Measurements from ENCODE around the gene PIBF1. TPM values are rescaled to one million over a fixed set of nuclear protein-coding genes. Genes with fewer than 3 reads are reported as not detected.

The PIBF1 gene
- total and polyA plus RNA-seq, 2 of the 4 experiments (the other 2 are of a cell fraction) = 5.1 to 13.3 TPM

- no peak for ATAC-seq (ENCODE audit: low read depth)
- DNase-seq = no peak
- TF ChIP-seq MAZ (IDR thresholded peaks at IDR 0.05; ENCODE audit: borderline replicate concordance, low read depth, low read length) = no peak
- no peak for TF ChIP-seq USF2 (IDR thresholded peaks at IDR 0.05; ENCODE audit: low read depth, low read length)
- no peak for TF ChIP-seq CHD1 (IDR thresholded peaks at IDR 0.05; ENCODE audit: low read depth, low read length)
- TF ChIP-seq ELK1 (IDR thresholded peaks at IDR 0.05; ENCODE audit: borderline replicate concordance, low read depth, low read length) = no peak
- no peak for TF ChIP-seq RAD21 (IDR thresholded peaks at IDR 0.05; ENCODE audit: low read length)
- no peak for TF ChIP-seq CEBPB (IDR thresholded peaks at IDR 0.05; ENCODE audit: low read depth, low read length)
- TF ChIP-seq CTCF (conservative IDR thresholded peaks at IDR 0.05; ENCODE audit: low read depth, low read length) = no peak
- no peak for TF ChIP-seq RCOR1 (IDR thresholded peaks at IDR 0.05; ENCODE audit: insufficient replicate concordance, low read length)
- no TSS peak for BruUV-seq (replicated peaks)
- H3K9me1 ChIP-seq (ENCODE audit: insufficient read depth, low read length) = no peaks in the 10 kb centered on the region
- no peak overlapping the region for H4K8ac ChIP-seq (ENCODE audit: low read depth in 2 of 2, low read length in 2 of 2)
- H2AK9ac ChIP-seq (replicated peaks; ENCODE audit: low read depth, low read length, poor library complexity) = no peak overlapping the region
- dilution Hi-C loops (cut with HindIII; ENCODE audit: low sequenced_read_pairs, unreplicated experiment) (no loop called here), intact Hi-C loops (cut with micrococcal nuclease) (no loop called here), in situ Hi-C loops (cut with MboI; ENCODE audit: low sequenced_read_pairs) (no loop called here)
- H4K20me1 ChIP-seq (ENCODE audit: insufficient read depth, low read length) = no peaks in the 10 kb centered on the region
- no peak overlapping the region for H2BK15ac ChIP-seq (ENCODE audit: low read depth, low read length)
- H3K36me3 ChIP-seq (ENCODE audit: control insufficient read depth, insufficient read depth, low read length) = no peaks in the 10 kb centered on the region
- no peak overlapping the region for H4K5ac ChIP-seq (ENCODE audit: low read depth, low read length)
- no CpG with 5 or more reads among the region's 4 CpGs for WGBS, 2 experiments (ENCODE audit: extremely low coverage in 2 of 2, insufficient read length in 1 of 2)
- no peaks in the 10 kb centered on the region for H3K9me3 ChIP-seq (ENCODE audit: control insufficient read depth, insufficient read depth, low read length)
- H3K4ac ChIP-seq (ENCODE audit: low read depth, low read length) = no peak overlapping the region
- H3K9ac ChIP-seq (ENCODE audit: low read depth, low read length) = no peak overlapping the region
- no peak overlapping the region for H2AK5ac ChIP-seq (ENCODE audit: low read depth, low read length)
- H3K79me1 ChIP-seq (ENCODE audit: low read depth in 1 of 2, low read length in 2 of 2) = no peaks in the 10 kb centered on the region
- H3K4me1 ChIP-seq (ENCODE audit: control insufficient read depth, insufficient read depth, low read length) = no peaks in the 10 kb centered on the region
- H3K56ac ChIP-seq (ENCODE audit: extremely low read depth, insufficient read depth, low read length) = no peak overlapping the region
- no peak overlapping the region for H3K4me3 ChIP-seq (ENCODE audit: insufficient read depth, low read depth, low read length)
- no peak overlapping the region for H2BK20ac ChIP-seq (ENCODE audit: low read depth, low read length)
- CTCF ChIA-PET = interaction anchor here (0.6 to 1.1 kb wide), 2 partner anchors 16 to 133 kb away, joined by 3 to 4 read pairs; no protein-coding TSS in a partner anchor
- POLR2A ChIA-PET (ENCODE audit: unreplicated experiment) = interaction anchor here (0.6 kb wide), 1 partner anchor 22 kb away, joined by 3 read pairs; no protein-coding TSS in a partner anchor
- no peaks in the 10 kb centered on the region for H3K27me3 ChIP-seq (ENCODE audit: control insufficient read depth, insufficient read depth, low read length)
- H3K27ac ChIP-seq (ENCODE audit: insufficient read depth, low read length) = no peak overlapping the region
- no peak overlapping the region for H4K91ac ChIP-seq (ENCODE audit: insufficient read depth, low read depth, low read length)
- H3K4me2 ChIP-seq (ENCODE audit: low read depth, low read length) = no peak overlapping the region
- no peak overlapping the region for H3K14ac ChIP-seq (replicated peaks; ENCODE audit: low read depth, low read length)
- H2BK5ac ChIP-seq (ENCODE audit: low read depth, low read length, poor library complexity, severe bottlenecking) = no peak overlapping the region
- no peak overlapping the region for H3K23ac ChIP-seq (ENCODE audit: low read depth, low read length)
- H3K18ac ChIP-seq (ENCODE audit: low read depth, low read length) = no peak overlapping the region
- no peak overlapping the region for H2BK120ac ChIP-seq (ENCODE audit: low read depth, low read length)
- no peak overlapping the region for H2AFZ ChIP-seq (replicated peaks; ENCODE audit: low read length, poor library complexity)
Observed at GRCh38 chr13:73036566-73036965, 254.6 kb downstream of the PIBF1 start.

All from IMR-90 (cell line).